HAP-1 (cell line): ENCODE data around the gene TULP1.
A peak's percentile ranks its signal among the peaks of the same experiment; 100 is the strongest.

Experiments used
- DNase-seq, 2 experiments: peaks; one replicate each; pipeline ENCODE4 v3.0.0-alpha.2; 2016 to 2020; ENCODE audit warnings: low spot score in 2 of 2
- H3K27me3 ChIP-seq: fragments of 250-450 bp; sonication (Bioruptor Pico); 2 replicates; pipeline ENCODE4 v1.5.1; 2020; ENCODE audit warnings: low read depth, mild to moderate bottlenecking, moderate library complexity
- H3K36me3 ChIP-seq: fragments of 250-450 bp; sonication (Bioruptor Pico); replicated peaks from 2 replicates; pipeline ENCODE4 v1.5.1; 2020; ENCODE audit warnings: mild to moderate bottlenecking
- H3K4me1 ChIP-seq: fragments of 250-450 bp; sonication (Bioruptor Pico); 2 replicates; pipeline ENCODE4 v1.5.1; 2020; ENCODE audit warnings: mild to moderate bottlenecking
- H3K4me3 ChIP-seq: fragments of 250-450 bp; sonication (Bioruptor Pico); 2 replicates; pipeline ENCODE4 v1.5.1; 2020; ENCODE audit warnings: mild to moderate bottlenecking, moderate library complexity
- H3K9me3 ChIP-seq: fragments of 250-450 bp; sonication (Bioruptor Pico); 2 replicates; pipeline ENCODE4 v1.5.1; 2020; ENCODE audit warnings: mild to moderate bottlenecking, moderate library complexity
- in situ Hi-C: fragments of 300-500 bp; cut with MboI; formaldehyde crosslinking; loops from 3 replicates; pipeline ENCODE4 v1.14.3; 2020; ENCODE audit warnings: low sequenced_read_pairs, inconsistent platforms, mixed read lengths

The TULP1 gene

DNA sequence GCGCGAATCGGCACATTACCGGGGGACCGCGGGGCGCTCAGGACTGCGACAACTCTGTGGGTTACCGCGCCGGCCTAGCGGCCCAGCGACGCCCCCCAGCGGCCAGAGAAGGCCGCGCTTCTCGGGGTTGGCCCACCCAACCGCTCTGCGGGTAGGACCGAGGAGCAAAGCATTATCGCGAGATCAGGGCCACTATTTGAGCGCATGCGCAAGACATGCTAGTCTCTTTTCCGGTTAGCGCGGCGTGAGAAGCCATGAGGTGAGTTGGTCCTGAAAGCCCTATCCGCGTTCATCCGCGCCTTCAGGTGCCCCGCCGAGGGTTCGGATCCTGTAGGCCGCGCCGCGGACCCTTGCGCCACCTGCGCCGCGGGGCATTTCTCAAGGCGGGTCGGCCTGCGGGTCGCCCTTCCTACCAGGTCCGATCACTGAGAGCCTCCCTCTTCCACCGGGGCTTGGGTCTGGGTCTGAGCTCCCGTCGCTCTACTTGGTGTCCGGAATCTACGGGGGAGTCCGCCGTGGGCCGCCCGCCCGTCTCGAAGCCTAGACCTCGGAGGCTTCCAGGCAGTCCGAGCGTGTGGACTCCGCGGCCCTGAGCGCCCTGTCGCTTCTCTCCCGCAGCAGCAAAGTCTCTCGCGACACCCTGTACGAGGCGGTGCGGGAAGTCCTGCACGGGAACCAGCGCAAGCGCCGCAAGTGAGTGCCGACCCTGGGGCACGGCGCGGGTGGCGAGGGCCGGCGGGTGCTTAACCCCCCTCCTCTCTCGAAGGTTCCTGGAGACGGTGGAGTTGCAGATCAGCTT, 44.3 kb downstream of the TULP1 start, which contains the start of gene RPL10A:
Gene RPL10A, plus strand, starts transcription at position 221 of the 799 bp plus-strand sequence. Its CDS starts 34 bp downstream, at position 255.
- Histone ChIP-seq H3K27me3 (no peaks in the 10 kb centered on the region), H3K4me1 (peaks cover 16% of the 10 kb centered on the region), H3K9me3 (no peaks in the 10 kb centered on the region), H3K4me3 (peak within 1 kb of the TSS; percentile 98), H3K36me3 (peaks cover 69% of the 10 kb centered on the region)
- in situ Hi-C loops, result no loop called here
- DNase-seq, result peak; percentile 92 to 96

DNA sequence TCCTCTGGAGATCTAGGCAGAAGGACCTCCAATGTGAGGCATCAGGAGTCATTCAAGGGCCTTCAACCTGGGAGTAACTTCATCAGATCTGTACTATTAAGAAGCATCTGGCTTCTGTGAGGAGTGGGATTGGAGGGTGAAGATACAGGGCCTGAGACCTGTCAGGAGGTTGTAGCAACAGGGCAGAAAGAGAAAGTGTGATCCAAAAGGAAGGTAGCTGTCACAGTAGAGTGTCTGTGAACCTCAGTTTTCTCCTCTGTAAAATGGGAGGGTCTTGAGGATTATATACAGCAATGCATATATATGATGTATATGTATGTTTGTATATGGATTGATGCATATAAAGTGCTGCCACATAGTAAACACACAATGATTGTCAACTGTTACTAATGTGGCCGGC, 47.0 kb downstream of the TULP1 start:
- in situ Hi-C loops, result no loop called here
- Histone ChIP-seq H3K9me3 (no peaks in the 10 kb centered on the region), H3K36me3 (peaks cover 56% of the 10 kb centered on the region), H3K27me3 (no peaks in the 10 kb centered on the region), H3K4me3 (no peak overlapping the region), H3K4me1 (peaks cover 8% of the 10 kb centered on the region)
- no peak for DNase-seq

DNA sequence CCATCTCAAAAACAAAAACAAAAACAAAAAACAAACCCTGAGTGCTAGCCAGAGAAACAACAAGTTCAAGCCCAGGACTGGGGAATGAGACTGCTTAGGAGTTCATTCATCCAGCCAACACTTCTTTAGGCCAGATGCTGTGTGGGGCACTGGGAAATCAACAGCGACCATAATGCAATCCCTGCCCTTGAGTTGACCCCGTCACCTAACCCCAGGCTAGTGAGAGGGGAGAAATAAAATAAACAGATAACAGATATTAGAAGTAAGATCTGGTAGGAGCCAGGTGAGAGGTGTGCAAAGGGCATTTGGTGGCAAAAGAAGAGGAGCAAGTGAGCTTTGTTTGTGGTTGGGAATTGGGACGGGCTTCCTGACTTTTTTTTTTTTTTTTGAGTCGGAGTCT, 49.4 kb downstream of the TULP1 start:
- H3K36me3 ChIP-seq, result peaks cover 51% of the 10 kb centered on the region
- H3K4me1 ChIP-seq, result peaks cover 5% of the 10 kb centered on the region
- no peaks in the 10 kb centered on the region for H3K9me3 ChIP-seq
- H3K27me3 ChIP-seq, result no peaks in the 10 kb centered on the region
- in situ Hi-C loops, result no loop called here
- no peak for DNase-seq
- H3K4me3 ChIP-seq, result no peak overlapping the region

DNA sequence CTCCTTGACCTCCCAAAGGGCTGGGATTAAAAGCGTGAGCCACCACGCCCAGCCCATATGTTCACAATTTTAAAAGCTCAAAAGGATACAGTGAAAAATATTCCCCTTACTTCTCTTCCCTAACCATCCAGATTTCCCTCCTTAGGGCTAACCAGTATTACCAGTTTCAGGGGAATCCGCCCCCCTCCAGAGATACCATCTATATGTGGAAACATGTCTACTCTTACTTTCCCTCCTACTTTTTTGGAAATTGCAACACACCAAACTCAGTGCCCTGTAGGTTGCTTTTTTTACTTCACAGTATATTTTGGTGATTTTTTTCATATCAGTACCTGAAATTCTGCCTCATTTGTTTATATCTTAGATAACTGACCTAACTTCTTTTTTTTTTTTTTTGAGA, 51.4 kb downstream of the TULP1 start:
- peaks cover 53% of the 10 kb centered on the region for H3K36me3 ChIP-seq
- H3K27me3 ChIP-seq, result no peaks in the 10 kb centered on the region
- in situ Hi-C loops, result no loop called here
- no peak for DNase-seq
- H3K4me3 ChIP-seq, result no peak overlapping the region
- no peaks in the 10 kb centered on the region for H3K9me3 ChIP-seq
- no peaks in the 10 kb centered on the region for H3K4me1 ChIP-seq

DNA sequence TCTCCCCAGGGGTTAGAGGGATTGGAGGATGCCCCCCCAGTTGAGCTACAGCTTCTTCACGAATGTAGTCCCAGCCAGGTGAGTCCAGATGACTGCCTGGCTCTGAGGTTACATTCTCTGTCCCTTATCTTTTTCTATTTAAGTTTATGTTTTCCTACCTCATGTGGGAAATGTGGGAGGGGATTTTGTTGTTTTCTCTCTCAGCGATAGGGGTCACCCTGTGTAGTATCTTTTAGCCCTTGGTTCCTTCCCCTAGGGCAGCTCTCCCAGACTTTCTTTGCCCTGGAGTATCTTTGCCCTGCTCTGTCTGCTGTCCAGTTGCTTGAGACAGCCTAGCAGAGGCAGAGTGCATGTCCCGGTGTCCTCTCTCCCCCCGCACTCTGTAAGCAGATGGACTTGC, 54.8 kb downstream of the TULP1 start:
- in situ Hi-C loops, result no loop called here
- no peak for DNase-seq
- no peak overlapping the region for H3K4me3 ChIP-seq

DNA sequence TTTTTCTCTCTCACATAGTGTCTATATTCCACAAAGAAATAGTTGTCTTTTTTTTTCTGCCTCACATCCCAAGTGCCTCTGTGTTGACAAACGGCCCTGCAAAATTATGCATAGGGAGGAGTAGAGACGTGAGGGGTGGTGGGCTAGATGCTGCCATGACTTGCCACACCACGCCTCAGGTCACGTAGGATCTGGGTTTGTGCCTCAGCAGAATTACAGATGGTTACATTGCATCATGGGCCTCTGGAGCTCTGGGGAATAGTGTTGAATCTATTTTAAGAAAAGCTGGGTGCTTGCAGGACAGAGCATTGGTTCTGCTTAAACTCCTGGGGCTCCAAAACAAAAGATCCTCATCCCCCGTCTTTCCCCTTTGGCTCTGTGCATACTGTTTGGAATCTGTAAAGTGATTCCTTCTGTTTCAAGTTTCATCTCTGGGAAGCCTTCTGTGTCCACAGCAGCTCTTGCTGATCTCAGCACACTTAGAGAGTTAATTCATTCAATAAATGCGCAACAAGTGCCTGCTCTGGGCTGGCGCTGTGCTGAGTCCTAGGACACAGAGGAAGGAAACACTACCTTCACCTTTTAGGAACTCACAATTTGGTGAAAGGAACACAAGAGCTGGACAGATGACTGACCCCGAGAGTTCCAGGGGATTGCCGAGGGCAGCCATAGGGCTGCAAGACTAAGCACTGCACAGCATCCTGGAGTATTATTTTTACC, 58.1 kb downstream of the TULP1 start:
- no peak for DNase-seq
- H3K4me3 ChIP-seq, result no peak overlapping the region
- H3K9me3 ChIP-seq, result no peaks in the 10 kb centered on the region
- in situ Hi-C loops, result loop anchor here (5.0 kb wide), 1 partner anchor 112 kb away; the partner anchor contains the start of gene PPARD
- H3K27me3 ChIP-seq, result no peaks in the 10 kb centered on the region
- H3K4me1 ChIP-seq, result peaks cover 8% of the 10 kb centered on the region
- peaks cover 24% of the 10 kb centered on the region for H3K36me3 ChIP-seq

More for the DNA sequence above, 54.8 kb downstream of the TULP1 start:
- no peaks in the 10 kb centered on the region for H3K9me3 ChIP-seq
- H3K4me1 ChIP-seq, result peaks cover 8% of the 10 kb centered on the region
- peaks cover 41% of the 10 kb centered on the region for H3K36me3 ChIP-seq
- no peaks in the 10 kb centered on the region for H3K27me3 ChIP-seq

DNA sequence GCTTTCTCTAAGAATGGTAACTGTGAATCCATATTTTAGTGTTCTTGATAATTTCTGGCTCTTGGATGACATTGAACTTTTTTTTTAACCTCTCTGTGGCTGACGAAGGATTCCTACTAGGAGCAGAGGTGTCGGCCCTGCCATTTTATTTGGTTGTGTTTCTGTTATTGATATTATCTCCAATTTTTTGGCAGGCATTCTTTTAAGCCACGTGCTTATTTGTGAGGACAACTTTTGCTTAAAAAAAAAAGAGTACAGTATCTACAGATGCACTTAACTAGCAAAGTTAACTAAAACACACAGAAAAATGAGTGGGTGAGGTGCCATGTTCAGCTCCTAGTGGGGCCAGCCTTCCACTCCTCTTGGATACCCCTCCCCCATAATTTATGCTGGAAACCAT, 59.5 kb downstream of the TULP1 start:
- Histone ChIP-seq H3K9me3 (no peaks in the 10 kb centered on the region), H3K27me3 (no peaks in the 10 kb centered on the region), H3K4me1 (peaks cover 10% of the 10 kb centered on the region), H3K36me3 (peaks cover 12% of the 10 kb centered on the region), H3K4me3 (peak overlapping the region; percentile 64)
- no peak for DNase-seq
- in situ Hi-C loops, result loop anchor here (5.0 kb wide), 1 partner anchor 111 kb away; the partner anchor contains the start of gene PPARD

DNA sequence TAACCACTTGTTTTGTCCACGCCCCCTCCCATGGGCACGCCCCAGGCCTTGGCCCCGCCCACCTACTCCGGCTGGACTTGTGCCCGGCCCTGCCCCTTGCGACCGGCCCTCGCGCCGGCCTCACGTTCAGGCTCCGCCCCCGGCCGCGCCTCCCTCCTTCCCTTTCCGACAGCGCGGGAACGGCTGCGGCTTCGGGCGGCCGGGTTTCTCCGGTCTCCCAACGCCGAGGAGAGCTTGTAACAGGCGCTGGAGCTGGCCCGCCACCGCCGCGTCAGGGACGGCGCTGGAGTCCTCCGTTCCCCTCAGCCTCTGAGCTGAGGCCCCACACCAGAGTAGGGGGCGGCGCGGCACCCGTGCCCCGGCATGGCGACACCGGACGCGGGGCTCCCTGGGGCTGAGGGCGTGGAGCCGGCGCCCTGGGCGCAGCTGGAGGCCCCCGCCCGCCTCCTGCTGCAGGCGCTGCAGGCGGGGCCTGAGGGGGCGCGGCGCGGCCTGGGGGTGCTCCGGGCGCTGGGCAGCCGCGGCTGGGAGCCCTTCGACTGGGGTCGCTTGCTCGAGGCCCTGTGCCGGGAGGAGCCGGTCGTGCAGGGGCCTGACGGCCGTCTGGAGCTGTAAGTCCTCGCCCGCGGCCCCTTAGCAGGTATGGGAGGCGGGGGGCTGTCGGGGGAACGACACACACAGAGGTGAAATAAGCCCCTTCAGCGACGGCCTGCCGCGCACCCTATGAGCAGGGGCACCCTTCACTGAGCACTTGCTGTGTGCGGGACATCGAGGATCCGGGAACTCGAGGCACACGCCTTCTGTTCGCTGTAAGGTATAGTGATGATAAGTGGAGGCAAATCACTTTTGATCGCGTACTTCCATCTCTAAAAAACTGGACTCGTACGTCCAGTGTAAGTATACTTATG, 60.3 kb downstream of the TULP1 start, which contains the start of gene FANCE:
Gene FANCE, plus strand, starts transcription at position 156 of the 908 bp plus-strand sequence. Its CDS starts 208 bp downstream, at position 364.
- DNase-seq, result peak; percentile 80 to 97
- no peaks in the 10 kb centered on the region for H3K9me3 ChIP-seq
- in situ Hi-C loops, result loop anchor here (5.0 kb wide), 1 partner anchor 110 kb away; the partner anchor contains the start of gene PPARD
- peak within 1 kb of the TSS; percentile 64 for H3K4me3 ChIP-seq
- H3K4me1 ChIP-seq, result peaks cover 14% of the 10 kb centered on the region
- H3K27me3 ChIP-seq, result no peaks in the 10 kb centered on the region
- H3K36me3 ChIP-seq, result peaks cover 6% of the 10 kb centered on the region

DNA sequence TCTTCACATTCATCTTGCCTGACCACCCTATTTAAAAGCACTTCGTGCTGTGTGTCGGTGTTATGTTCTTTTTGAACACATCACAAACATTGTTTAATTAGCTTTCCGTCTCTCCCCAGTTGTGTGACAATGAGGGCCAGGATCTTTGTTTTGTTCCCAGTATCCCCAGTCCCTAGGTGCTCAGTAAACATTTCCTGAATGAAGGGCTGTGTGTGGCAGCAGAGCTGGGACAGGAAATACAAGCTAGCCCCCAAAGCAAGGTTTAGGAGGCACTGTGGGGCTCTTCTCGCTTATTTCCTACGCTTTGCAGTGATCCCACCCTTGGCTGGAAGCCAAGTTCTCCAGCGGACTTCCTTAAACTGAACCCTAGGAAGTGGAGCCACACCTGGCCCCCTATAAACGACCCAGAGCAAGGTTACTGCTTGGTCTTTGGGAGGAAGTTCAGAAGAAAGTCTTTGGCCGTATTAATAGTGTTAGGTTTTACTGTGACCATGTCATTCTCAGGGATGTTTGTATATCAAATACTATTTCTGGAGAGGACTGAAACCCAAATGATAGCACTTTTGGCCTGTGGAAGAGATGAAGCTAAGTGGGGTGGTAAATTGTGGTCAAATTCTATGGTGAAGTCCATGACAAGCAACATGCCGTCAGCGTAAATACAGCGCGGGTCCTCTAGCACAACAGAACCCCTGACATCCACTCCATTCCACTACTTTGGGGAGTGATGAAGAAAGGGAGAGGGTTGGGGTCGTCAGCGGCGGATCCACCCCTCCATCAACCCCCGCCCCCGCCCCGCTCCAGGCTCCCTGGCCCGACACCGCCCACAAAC, 61.1 kb downstream of the TULP1 start:
- in situ Hi-C loops, result loop anchor here (5.0 kb wide), 1 partner anchor 109 kb away; the partner anchor contains the start of gene PPARD
- Histone ChIP-seq H3K9me3 (no peaks in the 10 kb centered on the region), H3K4me3 (peak overlapping the region; percentile 64), H3K36me3 (peaks cover 2% of the 10 kb centered on the region), H3K27me3 (no peaks in the 10 kb centered on the region), H3K4me1 (peaks cover 14% of the 10 kb centered on the region)
- DNase-seq, result no peak

DNA sequence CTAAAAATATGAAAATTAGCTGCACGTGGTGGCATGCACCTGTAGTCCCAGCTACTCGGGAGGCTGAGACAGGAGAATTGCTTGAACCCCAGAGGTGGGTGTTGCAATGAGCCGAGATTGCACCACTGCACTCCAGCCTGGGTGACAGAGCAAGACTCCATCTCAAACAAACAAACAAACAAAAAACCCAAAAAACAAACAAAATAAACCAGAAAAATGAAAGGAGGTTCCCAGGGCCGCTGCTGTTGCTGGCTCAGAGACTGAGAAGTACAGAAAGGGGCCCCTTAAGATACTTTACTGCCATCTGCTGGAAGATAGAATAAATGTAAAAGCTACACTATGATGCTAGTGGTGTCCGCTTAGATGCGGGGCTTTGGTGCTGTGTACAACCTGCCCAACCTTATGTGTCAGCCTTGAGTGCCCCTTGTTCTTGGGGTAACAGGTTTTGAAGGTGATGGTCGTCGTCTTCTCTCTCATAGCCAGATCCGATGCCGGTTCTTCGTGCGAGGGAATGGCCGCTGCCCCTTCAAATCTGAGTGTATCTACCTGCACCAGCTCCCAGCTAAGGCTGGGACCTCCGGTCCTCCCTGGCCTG, 63.3 kb downstream of the TULP1 start:
- in situ Hi-C loops, result no loop called here
- Histone ChIP-seq H3K9me3 (no peaks in the 10 kb centered on the region), H3K27me3 (no peaks in the 10 kb centered on the region), H3K4me3 (no peak overlapping the region), H3K4me1 (peaks cover 14% of the 10 kb centered on the region), H3K36me3 (no peaks in the 10 kb centered on the region)
- DNase-seq, result peak; percentile 48 to 76

DNA sequence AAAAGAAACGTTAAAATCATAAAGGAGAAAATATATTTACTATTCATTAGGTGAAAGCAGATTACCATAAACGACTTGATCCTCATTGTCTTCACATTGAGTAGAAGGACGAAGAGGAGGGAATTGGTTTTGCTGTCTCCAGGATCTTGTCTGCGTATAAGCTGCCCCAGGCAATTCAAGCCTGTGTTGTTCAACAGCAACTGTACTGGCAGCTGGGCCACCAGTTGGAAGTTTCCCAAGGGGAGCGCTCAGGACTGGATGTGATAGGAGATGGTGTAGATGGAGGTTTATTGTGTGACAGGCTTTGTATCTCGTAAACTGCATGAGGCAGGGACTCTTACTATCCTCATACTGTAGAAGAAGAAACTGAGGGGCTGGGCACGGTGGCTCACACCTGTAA, 64.5 kb downstream of the TULP1 start:
- peak; percentile 48 to 75 for DNase-seq
- no peaks in the 10 kb centered on the region for H3K9me3 ChIP-seq
- in situ Hi-C loops, result no loop called here
- no peaks in the 10 kb centered on the region for H3K27me3 ChIP-seq
- no peaks in the 10 kb centered on the region for H3K36me3 ChIP-seq
- H3K4me3 ChIP-seq, result no peak overlapping the region
- H3K4me1 ChIP-seq, result peaks cover 6% of the 10 kb centered on the region
